Measurements from ENCODE around the gene RFWD3.

RFWD3 gene

GRCh38 chr16:74651841-74652240, 14.8 kb downstream of the RFWD3 start:
- TF ChIP-seq, protein P1, sequence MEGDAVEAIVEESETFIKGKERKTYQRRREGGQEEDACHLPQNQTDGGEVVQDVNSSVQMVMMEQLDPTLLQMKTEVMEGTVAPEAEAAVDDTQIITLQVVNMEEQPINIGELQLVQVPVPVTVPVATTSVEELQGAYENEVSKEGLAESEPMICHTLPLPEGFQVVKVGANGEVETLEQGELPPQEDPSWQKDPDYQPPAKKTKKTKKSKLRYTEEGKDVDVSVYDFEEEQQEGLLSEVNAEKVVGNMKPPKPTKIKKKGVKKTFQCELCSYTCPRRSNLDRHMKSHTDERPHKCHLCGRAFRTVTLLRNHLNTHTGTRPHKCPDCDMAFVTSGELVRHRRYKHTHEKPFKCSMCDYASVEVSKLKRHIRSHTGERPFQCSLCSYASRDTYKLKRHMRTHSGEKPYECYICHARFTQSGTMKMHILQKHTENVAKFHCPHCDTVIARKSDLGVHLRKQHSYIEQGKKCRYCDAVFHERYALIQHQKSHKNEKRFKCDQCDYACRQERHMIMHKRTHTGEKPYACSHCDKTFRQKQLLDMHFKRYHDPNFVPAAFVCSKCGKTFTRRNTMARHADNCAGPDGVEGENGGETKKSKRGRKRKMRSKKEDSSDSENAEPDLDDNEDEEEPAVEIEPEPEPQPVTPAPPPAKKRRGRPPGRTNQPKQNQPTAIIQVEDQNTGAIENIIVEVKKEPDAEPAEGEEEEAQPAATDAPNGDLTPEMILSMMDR (IDR thresholded peaks at IDR 0.05): no peak

GRCh38 chr16:74650966-74651567, 15.6 kb downstream of the RFWD3 start:
- Histone ChIP-seq H3K27ac (no peak overlapping the region), H3K4me3 (no peak overlapping the region)
- DNase-seq (ENCODE audit: low spot score): no peak
- TF ChIP-seq, protein P1 (IDR thresholded peaks at IDR 0.05): no peak

More at GRCh38 chr16:74651841-74652240, 14.8 kb downstream of the RFWD3 start:
- Histone ChIP-seq H3K27ac (no peak overlapping the region), H3K4me3 (no peak overlapping the region)
- no peak for DNase-seq (ENCODE audit: low spot score)

DNA sequence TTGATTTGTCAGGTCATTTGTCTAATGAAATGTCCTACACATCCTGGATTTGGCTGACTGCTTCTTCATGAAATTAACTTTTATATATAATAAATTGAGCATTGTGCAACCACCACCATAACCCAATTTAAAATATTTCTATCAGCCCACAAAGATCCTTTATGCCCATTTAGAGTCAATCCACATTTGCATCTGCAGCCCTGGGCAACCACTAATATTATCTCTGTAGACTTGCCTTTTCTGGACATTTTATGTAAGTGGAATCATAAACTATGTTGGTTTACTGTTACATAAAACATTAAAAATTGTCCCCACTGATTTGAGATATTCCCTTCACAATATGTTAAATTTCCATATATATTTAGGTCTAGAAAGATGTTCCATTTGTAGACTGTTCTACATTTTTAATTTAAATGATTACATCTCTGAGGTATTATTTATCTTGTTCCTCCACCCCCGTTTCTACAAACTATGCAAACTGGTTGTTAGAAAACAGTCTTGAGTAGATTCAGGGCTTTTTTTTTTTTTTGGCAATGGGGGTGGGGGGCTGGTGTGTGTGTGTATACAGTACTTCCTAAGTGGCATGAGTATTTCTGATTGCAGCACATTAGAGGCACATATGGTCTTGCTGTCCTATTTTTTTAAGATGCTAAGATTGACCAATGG, 16.7 kb downstream of the RFWD3 start:
- no peak for DNase-seq (ENCODE audit: low spot score)
- TF ChIP-seq, protein P1 (IDR thresholded peaks at IDR 0.05): no peak
- H3K27ac ChIP-seq: no peak overlapping the region
- no peak overlapping the region for H3K4me3 ChIP-seq

DNA sequence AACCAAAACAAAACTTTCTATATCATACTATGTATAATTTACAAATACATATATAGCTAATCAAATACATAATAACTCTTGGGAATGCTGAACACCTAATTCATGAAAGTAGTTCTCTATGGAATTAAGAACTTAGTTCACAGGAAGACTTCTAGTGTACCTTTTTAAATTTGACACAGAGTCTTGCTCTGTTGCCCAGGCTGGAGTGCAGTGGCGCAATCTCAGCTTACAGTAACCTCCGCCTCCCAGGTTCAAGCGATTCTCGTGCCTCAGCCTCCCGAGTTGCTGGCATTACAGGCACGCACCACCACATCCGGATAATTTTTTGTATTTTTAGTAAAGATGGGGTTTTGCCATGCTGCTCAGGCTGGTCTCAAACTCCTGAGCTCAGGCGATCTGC, 24.7 kb downstream of the RFWD3 start:
- Histone ChIP-seq H3K27ac (no peak overlapping the region), H3K4me3 (no peak overlapping the region)
- DNase-seq (ENCODE audit: low spot score): no peak
- TF ChIP-seq, protein P1 (IDR thresholded peaks at IDR 0.05): no peak

GRCh38 chr16:74637742-74638453, 28.8 kb downstream of the RFWD3 start:
- TF ChIP-seq, protein P1 (IDR thresholded peaks at IDR 0.05): no peak
- no peak overlapping the region for H3K4me3 ChIP-seq
- no peak for DNase-seq (ENCODE audit: low spot score)
- H3K27ac ChIP-seq: no peak overlapping the region

GRCh38 chr16:74635303-74635702, 31.4 kb downstream of the RFWD3 start:
- H3K4me3 ChIP-seq: no peak overlapping the region
- DNase-seq (ENCODE audit: low spot score): no peak
- H3K27ac ChIP-seq: no peak overlapping the region
- TF ChIP-seq, protein P1 (IDR thresholded peaks at IDR 0.05): no peak

All from coronary artery (tissue), 2 donors.